ENCODE results near the gene DISC1. TPM values are rescaled to one million over a fixed set of nuclear protein-coding genes. Genes with fewer than 3 reads are reported as not detected.
"Not testable (repeated sequence)": the region's sequence is repeated elsewhere in the genome, so short reads cannot be mapped to it uniquely, and the experiment has no call there.

Gene DISC1
- total RNA-seq, 1 experiment from 2014 or later: 9.8 TPM

- intact Hi-C loops (cut with micrococcal nuclease; ENCODE audit: unreplicated experiment): no loop called here
- no TSS peak for BruUV-seq (replicated peaks)
- Mint-ChIP-seq H3K27ac (ENCODE audit: unreplicated experiment) (no peak overlapping the region), H3K9me3 (ENCODE audit: low read depth, unreplicated experiment) (no peaks in the 10 kb centered on the region), H3K4me1 (ENCODE audit: low read depth, unreplicated experiment) (no peaks in the 10 kb centered on the region), H3K36me3 (ENCODE audit: insufficient read depth, unreplicated experiment) (no peaks in the 10 kb centered on the region), H3K27me3 (ENCODE audit: unreplicated experiment) (no peaks in the 10 kb centered on the region), H3K4me3 (ENCODE audit: low read depth, unreplicated experiment) (no peak overlapping the region)
- no peak for TF ChIP-seq CTCF (IDR thresholded peaks at IDR 0.05; ENCODE audit: unreplicated experiment)
- CTCF ChIA-PET: interaction anchor here (0.7 kb wide), 1 partner anchor 99 kb away, joined by 3 read pairs; no protein-coding TSS in a partner anchor
- DNase-seq: no peak
Observed at GRCh38 chr1:231969076-231969475, 342.5 kb downstream of the DISC1 start.

DNA sequence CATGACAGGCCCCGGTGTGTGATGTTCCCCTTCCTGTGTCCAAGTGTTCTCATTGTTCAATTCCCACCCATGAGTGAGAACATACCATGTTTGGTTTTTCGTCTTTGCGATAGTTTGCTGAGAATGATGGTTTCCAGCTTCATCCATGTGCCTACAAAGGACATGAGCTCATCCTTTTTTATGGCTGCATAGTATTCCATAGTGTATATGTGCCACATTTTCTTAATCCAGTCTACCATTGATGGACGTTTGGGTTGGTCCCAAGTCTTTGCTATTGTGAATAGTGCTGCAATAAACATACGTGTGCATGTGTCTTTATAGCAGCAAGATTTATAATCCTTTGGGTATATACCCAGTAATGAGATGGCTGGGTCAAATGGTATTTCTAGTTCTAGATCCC, 343.2 kb downstream of the DISC1 start:
- not testable (repeated sequence) for H3K36me3 Mint-ChIP-seq (ENCODE audit: insufficient read depth, unreplicated experiment); BruUV-seq (replicated peaks)

GRCh38 chr1:231970684-231971083, 344.1 kb downstream of the DISC1 start:
- Mint-ChIP-seq H3K4me1 (ENCODE audit: low read depth, unreplicated experiment) (no peaks in the 10 kb centered on the region), H3K4me3 (ENCODE audit: low read depth, unreplicated experiment) (no peak overlapping the region), H3K27ac (ENCODE audit: unreplicated experiment) (no peak overlapping the region), H3K9me3 (ENCODE audit: low read depth, unreplicated experiment) (peaks cover 2% of the 10 kb centered on the region), H3K36me3 (ENCODE audit: insufficient read depth, unreplicated experiment) (no peaks in the 10 kb centered on the region), H3K27me3 (ENCODE audit: unreplicated experiment) (no peaks in the 10 kb centered on the region)
- intact Hi-C loops (cut with micrococcal nuclease; ENCODE audit: unreplicated experiment): no loop called here
- no peak for TF ChIP-seq CTCF (IDR thresholded peaks at IDR 0.05; ENCODE audit: unreplicated experiment)
- BruUV-seq (replicated peaks): no TSS peak
- CTCF ChIA-PET: no interaction called here
- DNase-seq: no peak

More for the DNA sequence above, 343.2 kb downstream of the DISC1 start:
- H3K4me1 Mint-ChIP-seq (ENCODE audit: low read depth, unreplicated experiment); H3K27ac Mint-ChIP-seq (ENCODE audit: unreplicated experiment); H3K27me3 Mint-ChIP-seq (ENCODE audit: unreplicated experiment); H3K4me3 Mint-ChIP-seq (ENCODE audit: low read depth, unreplicated experiment); intact Hi-C loops (cut with micrococcal nuclease; ENCODE audit: unreplicated experiment); H3K9me3 Mint-ChIP-seq (ENCODE audit: low read depth, unreplicated experiment); CTCF ChIA-PET; DNase-seq: not testable (repeated sequence)

DNA sequence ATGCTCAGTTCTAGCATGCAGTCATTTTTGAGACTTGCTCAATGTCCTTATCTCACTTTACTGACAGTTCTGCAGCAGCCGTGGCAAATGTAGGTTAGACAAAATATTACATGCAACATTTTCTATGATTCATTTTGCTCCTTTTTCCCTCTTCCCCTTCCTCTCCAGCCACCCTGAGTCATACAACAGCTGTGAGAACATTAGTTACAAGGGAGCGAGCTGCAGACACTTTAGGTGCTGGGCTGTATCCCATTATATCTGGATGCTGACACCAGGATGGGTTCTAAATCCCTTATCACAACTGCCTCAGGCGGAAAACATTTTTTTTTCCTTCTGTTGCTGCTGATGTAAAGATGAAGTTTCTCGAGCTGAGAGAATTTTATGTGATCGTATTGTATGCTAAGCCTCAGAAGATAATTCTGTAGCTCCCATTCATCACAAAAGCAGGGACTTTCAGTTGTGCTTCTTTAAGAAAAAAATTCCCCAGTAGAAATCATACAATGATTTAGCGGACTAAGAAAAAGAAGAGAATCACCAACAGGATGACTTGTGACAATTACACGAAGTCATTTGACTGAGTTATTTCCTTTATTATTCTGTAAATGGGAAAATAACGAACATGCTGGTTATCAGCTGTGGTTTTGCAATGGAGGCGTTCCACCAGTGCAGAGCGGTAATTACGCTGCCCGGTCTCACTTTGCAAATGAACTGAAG, 345.0 kb downstream of the DISC1 start:
- no peaks in the 10 kb centered on the region for H3K36me3 Mint-ChIP-seq (ENCODE audit: insufficient read depth, unreplicated experiment)
- DNase-seq: no peak
- H3K9me3 Mint-ChIP-seq (ENCODE audit: low read depth, unreplicated experiment): peaks cover 2% of the 10 kb centered on the region
- no peak overlapping the region for H3K4me3 Mint-ChIP-seq (ENCODE audit: low read depth, unreplicated experiment)
- no TSS peak for BruUV-seq (replicated peaks)
- CTCF ChIA-PET: no interaction called here
- H3K27ac Mint-ChIP-seq (ENCODE audit: unreplicated experiment): no peak overlapping the region
- no peak for TF ChIP-seq CTCF (IDR thresholded peaks at IDR 0.05; ENCODE audit: unreplicated experiment)
- H3K4me1 Mint-ChIP-seq (ENCODE audit: low read depth, unreplicated experiment): no peaks in the 10 kb centered on the region
- no peaks in the 10 kb centered on the region for H3K27me3 Mint-ChIP-seq (ENCODE audit: unreplicated experiment)
- intact Hi-C loops (cut with micrococcal nuclease; ENCODE audit: unreplicated experiment): no loop called here

- H3K9me3 Mint-ChIP-seq (ENCODE audit: low read depth, unreplicated experiment): peaks cover 2% of the 10 kb centered on the region
- no peaks in the 10 kb centered on the region for H3K4me1 Mint-ChIP-seq (ENCODE audit: low read depth, unreplicated experiment)
- intact Hi-C loops (cut with micrococcal nuclease; ENCODE audit: unreplicated experiment): no loop called here
Observed at GRCh38 chr1:231972111-231972445, 345.5 kb downstream of the DISC1 start.

More at GRCh38 chr1:231972111-231972445, 345.5 kb downstream of the DISC1 start:
- DNase-seq: no peak
- H3K27me3 Mint-ChIP-seq (ENCODE audit: unreplicated experiment): no peaks in the 10 kb centered on the region
- H3K4me3 Mint-ChIP-seq (ENCODE audit: low read depth, unreplicated experiment): no peak overlapping the region
- no peak overlapping the region for H3K27ac Mint-ChIP-seq (ENCODE audit: unreplicated experiment)
- CTCF ChIA-PET: no interaction called here
- TF ChIP-seq CTCF (IDR thresholded peaks at IDR 0.05; ENCODE audit: unreplicated experiment): no peak
- no TSS peak for BruUV-seq (replicated peaks)
- H3K36me3 Mint-ChIP-seq (ENCODE audit: insufficient read depth, unreplicated experiment): no peaks in the 10 kb centered on the region

All from Calu3 (cell line).